Activated T-cell treated with anti-CD3 and anti-CD28 coated beads, Interleukin-2, amount 50 U/mL, for 1 hour (primary cell): ENCODE results near the gene ZNFX1.
"Not testable (repeated sequence)": the region's sequence is repeated elsewhere in the genome, so short reads cannot be mapped to it uniquely, and the experiment has no call there.

ENCODE experiments used
- DNase-seq: peaks from one replicate; pipeline ENCODE4 v3.0.0-alpha.2; 2020

The ZNFX1 gene

DNA sequence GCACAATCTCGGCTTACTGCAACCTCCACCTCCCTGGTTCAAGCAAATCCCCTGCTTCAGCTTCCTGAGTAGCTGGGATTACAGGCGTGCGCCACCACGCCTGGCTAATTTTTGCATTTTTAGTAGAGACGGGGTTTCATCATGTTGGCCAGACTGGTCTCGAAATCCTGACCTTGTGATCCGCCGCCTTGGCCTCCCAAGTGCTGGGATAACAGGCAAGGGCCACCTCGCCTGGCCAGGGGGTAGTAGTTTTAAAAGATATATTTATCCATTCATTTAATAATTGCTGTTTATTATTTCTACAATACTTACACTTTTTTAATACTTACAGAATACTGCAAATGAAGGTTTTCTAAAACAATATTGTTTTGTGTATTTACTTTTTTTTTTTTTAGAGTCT is 74.1 kb downstream of the ZNFX1 start:
- no peak for DNase-seq

DNA sequence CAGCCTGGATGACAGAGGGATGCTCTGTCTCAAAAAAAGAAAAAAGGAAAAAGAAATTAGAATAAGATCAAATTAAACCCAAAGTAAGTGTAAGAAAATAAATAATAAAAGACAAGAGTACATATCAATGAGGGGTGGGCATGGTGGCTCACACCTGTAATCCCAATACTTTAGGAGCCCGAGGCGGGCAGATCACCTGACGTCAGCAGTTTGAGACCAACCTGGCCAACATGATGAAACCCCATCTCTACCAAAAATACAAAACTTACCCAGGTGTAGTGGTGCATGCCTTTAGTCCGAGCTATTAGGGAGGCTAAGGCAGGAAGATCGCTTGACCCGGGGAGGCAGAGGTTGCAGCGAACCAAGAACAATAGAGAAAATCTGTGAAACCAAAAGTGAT is 74.8 kb downstream of the ZNFX1 start:
- no peak for DNase-seq

- no peak for DNase-seq
Observed at GRCh38 chr20:49199729-49200293, 78.0 kb downstream of the ZNFX1 start.

DNA sequence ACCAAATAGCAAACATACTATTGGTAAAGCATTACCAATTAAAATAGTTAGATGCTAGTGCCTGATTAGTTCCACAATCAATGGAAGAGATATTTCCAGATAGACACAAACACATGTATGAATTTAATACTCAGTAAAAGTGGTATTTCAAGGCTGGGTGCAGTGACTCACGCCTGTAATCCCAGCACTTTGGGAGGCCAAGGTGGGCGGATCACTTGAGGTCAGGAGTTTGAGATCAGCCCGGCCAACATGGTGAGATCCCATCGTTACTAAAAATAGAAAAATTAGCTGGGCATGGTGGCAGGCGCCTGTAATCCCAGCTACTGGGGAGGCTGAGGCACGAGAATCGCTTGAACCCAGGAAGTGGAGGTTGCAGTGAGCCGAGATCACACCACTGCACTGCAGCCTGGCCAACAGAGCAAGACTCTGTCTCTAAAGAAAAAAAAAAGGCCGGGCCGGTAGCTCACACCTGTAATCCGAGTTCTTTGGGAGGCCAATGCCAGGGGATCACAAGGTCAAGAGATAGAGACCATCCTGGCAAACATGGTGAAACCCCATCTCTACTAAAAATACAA is 84.8 kb downstream of the ZNFX1 start:
- DNase-seq, result not testable (repeated sequence)
